Type B pancreatic cell (in vitro differentiated cells): Measurements from ENCODE around the gene LRRTM3. TPM values are rescaled to one million over a fixed set of nuclear protein-coding genes. Genes with fewer than 3 reads are reported as not detected.

Experiments
- DNase-seq: peaks from one replicate; pipeline ENCODE4 v3.0.0; 2021; ENCODE audit warnings: mixed read lengths; ENCODE audit not compliant: unreplicated experiment; ENCODE audit errors: extremely low spot score
- H3K27ac Mint-ChIP-seq: 2 replicates; pipeline ENCODE4 v1.8.0; 2021; ENCODE audit warnings: mild to moderate bottlenecking, mixed read lengths
- H3K27me3 Mint-ChIP-seq: 2 replicates; pipeline ENCODE4 v1.8.0; 2021; ENCODE audit warnings: mixed read lengths
- H3K36me3 Mint-ChIP-seq: 2 replicates; pipeline ENCODE4 v1.8.0; 2021; ENCODE audit warnings: mixed read lengths
- H3K4me1 Mint-ChIP-seq: one replicate; pipeline ENCODE4 v1.8.0; 2021; ENCODE audit warnings: mixed read lengths; ENCODE audit not compliant: unreplicated experiment
- H3K4me3 Mint-ChIP-seq: 2 replicates; pipeline ENCODE4 v1.8.0; 2021; ENCODE audit warnings: mild to moderate bottlenecking, mixed read lengths
- H3K9me3 Mint-ChIP-seq: 2 replicates; pipeline ENCODE4 v1.8.0; 2021; ENCODE audit warnings: mixed read lengths
- total RNA-seq: library from RNA; stranded (reverse); gene quantifications from 2 replicates; pipeline ENCODE4 v1.2.1, GENCODE V29; 2021; ENCODE audit warnings: low replicate concordance
- TF ChIP-seq, protein P1 (sequence below): fragments of 200-600 bp; sonication (generic); conservative IDR thresholded peaks from 2 replicates; pipeline ENCODE4 v1.5.0; 2021; ENCODE audit warnings: antibody characterized with exemption, mild to moderate bottlenecking

The LRRTM3 gene
- total RNA-seq, 1 donor from 2014 or later: 2.5 TPM

DNA sequence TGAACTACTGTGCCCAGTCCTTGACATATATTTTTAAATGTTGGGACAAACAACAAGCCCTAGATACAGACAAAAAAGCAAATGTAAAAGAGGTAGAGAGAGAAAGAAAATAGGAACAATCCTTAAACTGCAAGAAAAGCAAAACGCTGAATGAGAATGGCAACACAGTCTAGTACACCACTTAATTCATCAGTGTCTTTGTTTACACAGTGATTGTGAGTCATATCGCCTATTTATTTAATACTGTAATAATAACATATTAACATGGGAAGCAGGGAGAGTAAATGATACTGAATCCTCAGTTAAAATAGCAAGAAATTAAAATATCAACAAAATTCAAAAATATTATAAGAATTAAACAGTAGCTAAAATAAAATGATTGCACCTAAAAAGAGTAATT, 9.8 kb upstream of the LRRTM3 start:
- TF ChIP-seq, protein P1, sequence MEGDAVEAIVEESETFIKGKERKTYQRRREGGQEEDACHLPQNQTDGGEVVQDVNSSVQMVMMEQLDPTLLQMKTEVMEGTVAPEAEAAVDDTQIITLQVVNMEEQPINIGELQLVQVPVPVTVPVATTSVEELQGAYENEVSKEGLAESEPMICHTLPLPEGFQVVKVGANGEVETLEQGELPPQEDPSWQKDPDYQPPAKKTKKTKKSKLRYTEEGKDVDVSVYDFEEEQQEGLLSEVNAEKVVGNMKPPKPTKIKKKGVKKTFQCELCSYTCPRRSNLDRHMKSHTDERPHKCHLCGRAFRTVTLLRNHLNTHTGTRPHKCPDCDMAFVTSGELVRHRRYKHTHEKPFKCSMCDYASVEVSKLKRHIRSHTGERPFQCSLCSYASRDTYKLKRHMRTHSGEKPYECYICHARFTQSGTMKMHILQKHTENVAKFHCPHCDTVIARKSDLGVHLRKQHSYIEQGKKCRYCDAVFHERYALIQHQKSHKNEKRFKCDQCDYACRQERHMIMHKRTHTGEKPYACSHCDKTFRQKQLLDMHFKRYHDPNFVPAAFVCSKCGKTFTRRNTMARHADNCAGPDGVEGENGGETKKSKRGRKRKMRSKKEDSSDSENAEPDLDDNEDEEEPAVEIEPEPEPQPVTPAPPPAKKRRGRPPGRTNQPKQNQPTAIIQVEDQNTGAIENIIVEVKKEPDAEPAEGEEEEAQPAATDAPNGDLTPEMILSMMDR: no peak
- Mint-ChIP-seq H3K36me3 (no peaks in the 10 kb centered on the region), H3K27ac (no peak overlapping the region), H3K4me3 (no peak overlapping the region), H3K4me1 (no peaks in the 10 kb centered on the region), H3K9me3 (no peaks in the 10 kb centered on the region), H3K27me3 (no peaks in the 10 kb centered on the region)
- DNase-seq: no peak

DNA sequence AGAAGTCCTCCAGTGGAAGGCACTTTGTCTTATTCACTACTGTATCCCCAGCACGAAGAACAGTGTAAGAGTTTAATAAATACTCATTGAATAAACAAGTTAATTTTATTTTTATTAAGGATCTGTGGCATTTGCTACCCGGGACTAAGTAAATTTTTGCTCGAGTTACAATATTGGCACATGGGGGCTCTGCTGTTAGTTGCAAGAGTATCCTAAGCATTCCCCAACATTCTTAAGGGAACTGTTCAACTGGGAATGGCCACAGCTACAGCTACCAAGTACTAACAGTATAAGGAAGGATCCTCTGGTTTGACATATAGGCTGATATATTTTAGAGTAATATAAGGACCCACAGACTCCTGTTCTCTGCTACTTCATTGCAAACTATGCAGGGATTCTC, 8.7 kb upstream of the LRRTM3 start:
- H3K4me1 Mint-ChIP-seq: no peaks in the 10 kb centered on the region
- DNase-seq: no peak
- no peaks in the 10 kb centered on the region for H3K36me3 Mint-ChIP-seq
- no peak overlapping the region for H3K4me3 Mint-ChIP-seq
- no peak overlapping the region for H3K27ac Mint-ChIP-seq
- H3K27me3 Mint-ChIP-seq: no peaks in the 10 kb centered on the region
- TF ChIP-seq, protein P1: peak; percentile 28
- H3K9me3 Mint-ChIP-seq: no peaks in the 10 kb centered on the region

DNA sequence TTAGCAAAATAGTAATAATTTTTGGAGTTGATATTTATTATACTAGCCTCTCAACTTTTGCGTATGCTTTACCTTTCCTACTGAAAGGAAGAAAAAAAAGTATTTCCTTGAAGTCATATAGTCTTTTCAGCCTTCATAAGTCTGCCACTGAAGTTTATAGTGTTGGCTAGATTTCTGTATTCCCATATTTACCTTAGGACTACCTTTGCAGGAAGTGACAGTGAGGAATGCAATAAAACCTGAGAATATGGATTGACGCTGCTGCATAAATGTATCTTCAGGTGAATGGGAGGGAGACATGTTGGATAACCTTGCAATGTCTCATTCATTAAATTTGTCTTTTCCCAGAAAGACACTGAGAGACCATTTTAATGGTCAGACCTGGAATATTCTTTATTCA, 6.6 kb upstream of the LRRTM3 start:
- no peak for DNase-seq
- Mint-ChIP-seq H3K9me3 (no peaks in the 10 kb centered on the region), H3K27ac (no peak overlapping the region), H3K4me3 (no peak overlapping the region), H3K27me3 (peaks cover 3% of the 10 kb centered on the region), H3K36me3 (no peaks in the 10 kb centered on the region), H3K4me1 (no peaks in the 10 kb centered on the region)
- TF ChIP-seq, protein P1: no peak

DNA sequence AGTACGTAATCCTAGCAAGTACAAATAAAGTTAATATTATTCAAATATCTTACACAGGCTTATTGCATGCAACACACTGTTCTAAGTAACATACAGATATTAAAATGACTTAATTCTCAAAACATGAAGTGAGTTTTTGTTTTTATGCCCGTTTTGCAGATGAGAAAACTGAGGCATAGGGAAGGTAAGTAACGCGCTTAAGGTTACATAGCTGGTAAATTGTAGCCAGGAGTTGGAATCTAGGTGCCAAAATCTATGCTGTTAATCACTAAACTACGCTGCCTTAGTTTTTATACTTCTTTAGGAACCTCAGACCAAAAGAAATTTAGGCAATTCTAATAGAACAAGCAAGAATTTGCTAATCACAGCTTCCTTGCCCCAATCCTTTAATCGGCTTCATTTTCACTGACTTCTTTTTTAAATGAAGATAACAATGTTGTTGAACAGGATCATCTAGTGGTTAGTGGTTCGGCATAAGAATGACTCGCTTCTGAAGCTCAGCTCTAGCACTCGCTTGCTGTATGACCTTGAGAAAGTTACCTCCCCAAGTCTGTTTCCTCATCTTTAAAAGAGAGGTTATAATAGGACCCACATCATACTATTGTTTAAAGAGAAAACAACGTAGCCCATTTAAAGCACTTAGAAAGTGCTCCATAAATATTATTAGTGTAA, 1.0 kb upstream of the LRRTM3 start:
- Mint-ChIP-seq H3K27ac (peak overlapping the region; percentile 76), H3K4me3 (peak overlapping the region; percentile 85), H3K36me3 (no peaks in the 10 kb centered on the region), H3K27me3 (peaks cover 49% of the 10 kb centered on the region), H3K9me3 (no peaks in the 10 kb centered on the region), H3K4me1 (peaks cover 26% of the 10 kb centered on the region)
- DNase-seq: no peak
- TF ChIP-seq, protein P1: no peak

DNA sequence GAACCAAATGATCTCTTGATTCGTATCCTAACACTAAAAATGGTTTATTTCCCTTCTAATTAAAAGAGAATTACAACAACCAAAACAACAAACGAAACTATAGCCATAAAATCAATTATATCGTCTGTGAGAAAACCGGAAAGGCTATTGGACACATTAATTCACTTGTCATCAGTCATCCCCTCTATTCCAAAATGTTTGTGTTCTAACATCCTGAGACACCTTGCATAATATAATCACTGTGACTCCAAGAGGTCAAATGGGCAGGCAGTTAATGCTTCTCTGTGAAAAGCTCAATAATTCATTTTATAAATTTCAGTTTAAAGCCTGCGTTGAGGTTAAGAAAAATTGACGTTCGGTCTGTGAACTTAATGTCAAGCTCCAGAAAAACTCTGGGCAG, 463 bp upstream of the LRRTM3 start:
- H3K4me1 Mint-ChIP-seq: peaks cover 26% of the 10 kb centered on the region
- H3K36me3 Mint-ChIP-seq: no peaks in the 10 kb centered on the region
- peaks cover 50% of the 10 kb centered on the region for H3K27me3 Mint-ChIP-seq
- H3K27ac Mint-ChIP-seq: peak overlapping the region; percentile 76
- DNase-seq: no peak
- TF ChIP-seq, protein P1: no peak
- no peaks in the 10 kb centered on the region for H3K9me3 Mint-ChIP-seq
- H3K4me3 Mint-ChIP-seq: peak overlapping the region; percentile 85

DNA sequence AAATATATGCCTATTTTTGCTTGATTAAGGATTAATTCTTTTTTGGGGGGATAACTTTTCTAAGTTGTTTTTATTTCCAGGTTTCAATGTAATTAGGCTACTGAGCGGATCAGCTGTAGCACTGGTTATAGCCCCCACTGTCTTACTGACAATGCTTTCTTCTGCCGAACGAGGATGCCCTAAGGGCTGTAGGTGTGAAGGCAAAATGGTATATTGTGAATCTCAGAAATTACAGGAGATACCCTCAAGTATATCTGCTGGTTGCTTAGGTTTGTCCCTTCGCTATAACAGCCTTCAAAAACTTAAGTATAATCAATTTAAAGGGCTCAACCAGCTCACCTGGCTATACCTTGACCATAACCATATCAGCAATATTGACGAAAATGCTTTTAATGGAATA, 1.0 kb downstream of the LRRTM3 start:
- H3K36me3 Mint-ChIP-seq: no peaks in the 10 kb centered on the region
- H3K4me3 Mint-ChIP-seq: peak overlapping the region; percentile 82
- peaks cover 26% of the 10 kb centered on the region for H3K4me1 Mint-ChIP-seq
- peaks cover 56% of the 10 kb centered on the region for H3K27me3 Mint-ChIP-seq
- no peak for DNase-seq
- no peaks in the 10 kb centered on the region for H3K9me3 Mint-ChIP-seq
- TF ChIP-seq, protein P1: no peak
- H3K27ac Mint-ChIP-seq: no peak overlapping the region
